ENCODE results near the gene MAGEB1.

- TF ChIP-seq EZH2 (IDR thresholded peaks at IDR 0.05) (no peak), POLR2AphosphoS5 (IDR thresholded peaks at IDR 0.05; ENCODE audit: borderline replicate concordance, low read depth, low read length) (no peak)
Observed at GRCh38 chrX:30246769-30247489, at the start of gene MAGEB1.

Data from SK-N-MC (cell line).